Colon (tissue), 2 donors: ENCODE results near the gene ZSWIM3.
"Not testable (repeated sequence)": the region's sequence is repeated elsewhere in the genome, so short reads cannot be mapped to it uniquely, and the experiment has no call there.

ENCODE experiments used
- FAIRE-seq: peaks from 2 replicates; lab custom pipeline; 2012; peaks lifted over from hg19 to GRCh38; lab: Jason Lieb, UNC
- donor health status: control.
- donor health status: control.

Gene ZSWIM3

DNA sequence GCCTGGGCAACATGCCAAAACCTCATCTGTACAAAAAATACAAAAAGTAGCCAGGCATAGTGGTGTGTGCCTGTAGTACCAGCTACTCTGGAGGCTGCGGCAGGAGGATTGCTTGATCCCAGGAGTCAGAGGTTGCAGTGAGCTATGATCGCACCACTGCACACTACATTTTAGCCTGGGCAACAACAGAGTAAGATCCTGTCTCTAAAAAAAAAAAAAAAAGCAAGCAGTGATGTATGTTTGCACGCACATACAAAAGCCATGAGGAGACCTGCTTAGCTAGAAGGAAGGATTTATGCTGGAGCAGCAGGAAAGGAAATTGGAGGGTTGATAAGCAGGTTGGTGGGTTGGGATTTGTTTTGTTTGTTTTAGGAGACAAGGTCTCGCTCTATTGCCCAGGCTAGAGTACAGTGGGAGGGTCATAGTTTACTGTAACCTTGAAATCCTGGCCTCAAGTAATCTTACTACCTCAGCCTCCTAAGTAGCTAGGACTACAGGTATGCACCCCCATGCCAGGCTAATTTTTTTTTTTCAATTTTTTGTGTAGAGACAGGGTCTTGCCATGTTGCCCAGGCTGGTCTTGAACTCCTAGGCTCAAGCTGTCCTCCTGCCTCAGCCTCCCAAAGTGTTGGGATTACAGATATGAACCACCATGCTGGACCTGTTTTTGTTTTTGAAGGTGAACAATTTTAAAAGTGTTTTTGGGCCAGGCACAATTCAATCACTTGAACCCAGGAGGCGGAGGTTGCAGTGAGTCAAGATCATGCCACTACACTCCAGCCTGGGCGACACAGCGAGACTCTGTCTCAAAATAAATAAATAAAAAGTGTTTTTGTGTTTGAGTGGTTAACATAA, 4.0 kb downstream of the ZSWIM3 start:
- FAIRE-seq: no peak

- no peak for FAIRE-seq
Measured at GRCh38 chr20:45863543-45864470, 6.4 kb downstream of the ZSWIM3 start.

DNA sequence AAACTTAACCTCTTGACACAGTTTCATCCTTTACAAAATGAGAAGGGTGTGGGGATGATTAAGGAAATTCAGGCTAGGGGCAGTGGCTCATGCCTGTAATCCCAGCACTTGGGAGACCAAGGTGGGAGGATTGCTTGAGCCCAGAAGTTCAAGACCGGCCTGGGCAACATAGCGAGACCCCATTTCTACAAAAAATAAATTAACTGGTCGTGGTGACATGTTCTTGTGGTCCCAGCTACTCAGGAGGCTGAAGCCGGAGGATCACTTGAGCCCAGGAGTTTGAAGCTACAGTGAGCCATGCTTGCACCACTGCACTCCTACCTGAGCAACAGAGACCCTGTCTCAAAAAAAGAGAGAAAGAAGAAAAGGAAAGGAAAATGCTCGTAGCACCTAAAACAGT, 9.0 kb downstream of the ZSWIM3 start:
- no peak for FAIRE-seq

DNA sequence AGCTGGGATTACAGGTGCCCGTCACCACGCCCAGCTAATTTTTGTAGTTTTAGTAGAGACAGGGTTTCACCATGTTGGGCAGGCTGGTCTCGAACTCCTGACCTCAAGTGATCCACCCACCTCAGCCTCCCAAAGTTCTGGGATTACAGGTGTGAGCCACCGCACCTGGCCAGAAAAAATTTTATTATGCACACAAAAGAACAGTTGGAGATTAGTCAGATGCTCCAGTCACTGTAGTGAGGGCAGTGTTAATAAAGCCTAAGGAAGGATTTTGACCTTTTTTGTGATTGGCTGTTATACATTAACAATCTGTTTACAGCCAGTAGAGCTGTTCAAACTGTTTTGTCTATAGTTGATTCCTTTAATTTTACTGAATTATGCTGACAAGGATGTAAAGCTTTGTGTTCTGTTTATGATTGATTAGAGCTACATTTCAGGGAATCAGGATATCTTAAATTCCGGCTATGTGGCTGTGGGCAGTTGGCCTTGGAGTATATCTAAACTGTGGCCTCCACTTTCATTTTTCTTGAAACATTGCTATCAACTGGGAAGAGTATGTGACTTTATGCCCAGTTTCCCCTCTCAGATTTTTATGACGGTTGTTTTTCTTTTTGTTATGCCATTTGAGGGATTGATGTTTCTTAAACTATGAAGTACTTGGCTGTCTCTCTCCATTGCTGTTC, 9.9 kb downstream of the ZSWIM3 start:
- no peak for FAIRE-seq

- no peak for FAIRE-seq
Measured at GRCh38 chr20:45867819-45868176, 10.4 kb downstream of the ZSWIM3 start.

DNA sequence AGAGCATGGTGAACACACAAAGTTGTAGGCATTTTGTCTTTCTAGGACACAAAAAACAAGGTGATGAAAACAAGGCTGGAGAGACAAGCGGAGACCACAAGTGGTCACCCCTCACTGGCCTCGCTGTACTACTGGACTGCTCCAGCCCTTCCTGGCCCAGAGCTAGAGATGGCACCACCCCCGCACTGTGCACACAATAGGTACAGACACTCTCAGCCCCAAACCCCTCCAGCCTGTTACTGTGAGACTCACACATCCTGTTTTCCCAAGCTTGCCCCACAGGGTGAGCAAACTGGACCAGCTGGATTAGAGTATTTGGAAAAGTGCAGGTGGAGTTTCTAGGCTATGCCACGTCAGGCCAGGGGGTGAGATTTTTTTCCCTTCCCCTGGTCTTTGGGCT, 15.2 kb downstream of the ZSWIM3 start:
- no peak for FAIRE-seq

DNA sequence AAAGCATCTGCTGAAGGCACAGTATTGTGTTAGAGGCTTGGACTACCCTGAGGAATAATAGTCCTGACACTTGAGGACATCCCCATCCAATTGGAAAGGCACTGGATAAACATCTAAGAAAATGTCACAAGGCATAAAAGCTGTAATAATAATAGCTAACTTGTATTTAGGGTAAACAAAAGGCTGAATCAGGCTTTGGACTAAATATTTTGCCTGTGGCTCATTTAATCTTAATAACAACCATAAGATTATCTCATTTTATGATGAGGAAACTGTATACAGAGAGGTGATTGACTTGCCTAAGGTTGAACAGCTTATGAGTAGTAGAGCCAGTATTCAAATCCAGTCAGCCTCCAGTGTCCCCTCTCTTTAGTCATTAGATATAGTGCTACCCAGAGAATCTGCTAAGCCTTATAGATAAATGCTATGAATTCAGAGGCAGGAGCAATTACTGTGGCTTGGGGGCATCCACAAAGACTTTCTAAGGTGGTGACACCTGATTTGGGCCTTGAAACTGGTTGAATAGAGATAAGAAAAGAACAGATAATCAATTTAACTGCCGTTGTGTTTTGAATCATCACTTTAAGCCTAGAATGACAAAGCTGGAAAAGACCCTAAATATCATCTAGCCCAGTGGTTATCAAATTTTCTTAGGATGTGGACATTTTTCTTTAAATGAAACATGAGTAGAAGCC, 16.1 kb downstream of the ZSWIM3 start:
- no peak for FAIRE-seq

GRCh38 chr20:45874104-45874481, 16.7 kb downstream of the ZSWIM3 start:
- FAIRE-seq: not testable (repeated sequence)

DNA sequence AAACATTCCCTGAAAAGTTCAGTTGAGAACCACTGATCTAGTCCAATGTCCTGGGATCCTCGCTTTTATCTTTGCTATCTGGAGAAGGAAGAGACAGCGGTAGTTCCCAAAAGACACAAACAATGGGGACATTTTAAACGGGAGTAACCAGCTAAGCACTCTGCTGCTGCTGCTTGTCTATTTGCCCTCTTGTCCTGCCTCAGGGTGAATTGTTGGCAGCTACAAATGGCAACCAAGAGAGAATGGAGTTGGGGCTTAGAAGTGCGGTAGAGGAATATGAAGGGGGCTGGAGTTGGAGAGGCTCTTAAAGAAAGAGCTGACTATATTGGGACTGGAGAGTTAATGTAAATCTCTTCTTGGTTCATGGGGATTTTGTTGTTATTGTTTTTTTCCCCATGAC, 17.2 kb downstream of the ZSWIM3 start:
- no peak for FAIRE-seq

DNA sequence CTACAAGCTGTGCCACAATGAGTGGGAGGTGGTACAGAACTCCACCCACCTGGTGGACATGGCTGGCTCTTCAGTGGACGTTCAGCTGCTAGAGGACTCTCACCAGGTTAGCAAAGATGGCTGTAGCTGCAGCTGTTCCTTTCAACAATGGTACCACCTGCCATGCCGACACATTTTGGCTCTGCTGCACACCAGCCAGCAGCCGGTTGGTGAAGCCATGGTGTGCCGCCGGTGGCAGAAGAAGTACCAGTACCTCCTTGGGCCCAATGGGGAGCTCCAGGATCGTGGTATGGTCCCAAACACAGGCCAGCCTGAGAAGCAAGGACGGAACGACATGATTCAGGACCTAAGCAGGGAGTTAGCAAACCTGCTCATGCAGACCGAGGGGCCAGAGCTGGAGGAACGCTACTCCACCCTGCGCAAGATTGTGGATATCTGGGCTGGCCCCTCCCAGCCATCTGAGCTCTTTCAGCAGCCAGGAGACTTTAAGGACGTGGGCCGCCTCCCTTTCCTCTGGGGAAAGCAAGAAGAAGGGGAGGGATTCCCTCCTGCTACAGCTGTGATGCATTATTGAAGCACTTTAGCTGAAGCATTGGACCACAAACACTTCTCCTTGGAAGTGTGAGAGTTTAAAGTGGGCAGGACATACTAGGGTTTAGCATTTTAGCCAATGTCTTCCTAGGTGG, 20.8 kb downstream of the ZSWIM3 start:
- FAIRE-seq: no peak

DNA sequence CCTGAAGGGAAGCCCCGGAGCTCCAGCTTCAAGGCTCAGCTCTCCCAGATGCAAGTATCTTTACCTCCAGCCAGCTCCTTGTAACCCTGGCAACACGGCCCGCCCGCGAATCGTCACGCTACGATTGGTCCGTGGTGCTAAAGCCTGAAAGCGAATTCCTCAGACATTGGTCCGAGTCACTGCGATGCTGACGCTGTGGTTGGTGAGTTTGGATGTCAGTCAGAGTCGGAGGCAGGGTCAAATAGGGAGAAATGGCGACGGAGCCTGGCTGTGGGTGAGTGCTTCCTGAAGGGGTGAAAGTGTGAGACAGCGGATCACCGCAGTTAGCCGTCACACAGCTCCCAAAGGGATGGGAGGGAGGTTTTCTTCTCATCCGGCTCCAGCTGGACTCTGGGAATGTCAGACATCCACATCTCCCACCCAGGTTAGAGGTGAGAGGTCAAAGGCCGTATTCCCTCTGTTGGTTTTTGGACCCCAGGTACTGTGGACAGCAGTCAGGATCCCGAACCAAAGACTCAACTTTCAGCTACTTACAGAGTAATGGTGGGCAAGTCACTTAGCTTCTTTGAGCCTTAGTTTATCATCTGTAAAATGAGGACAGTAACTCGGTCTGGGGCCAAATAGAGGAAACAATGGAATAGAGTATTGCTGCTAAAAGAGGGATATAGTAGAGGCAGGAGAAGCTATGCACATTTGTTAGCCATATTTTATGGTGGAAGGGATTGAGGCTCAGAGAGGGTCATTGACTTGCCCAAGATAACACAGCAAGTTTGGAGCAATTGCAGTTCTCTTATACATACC, 23.8 kb downstream of the ZSWIM3 start, which contains the start of gene ZSWIM1:
Gene ZSWIM1, plus strand, starts transcription at position 240 of the 801 bp plus-strand sequence. CDS start 1,366 bp downstream, outside the sequence.
- no peak for FAIRE-seq

GRCh38 chr20:45882469-45883099, 25.2 kb downstream of the ZSWIM3 start:
- FAIRE-seq: no peak

DNA sequence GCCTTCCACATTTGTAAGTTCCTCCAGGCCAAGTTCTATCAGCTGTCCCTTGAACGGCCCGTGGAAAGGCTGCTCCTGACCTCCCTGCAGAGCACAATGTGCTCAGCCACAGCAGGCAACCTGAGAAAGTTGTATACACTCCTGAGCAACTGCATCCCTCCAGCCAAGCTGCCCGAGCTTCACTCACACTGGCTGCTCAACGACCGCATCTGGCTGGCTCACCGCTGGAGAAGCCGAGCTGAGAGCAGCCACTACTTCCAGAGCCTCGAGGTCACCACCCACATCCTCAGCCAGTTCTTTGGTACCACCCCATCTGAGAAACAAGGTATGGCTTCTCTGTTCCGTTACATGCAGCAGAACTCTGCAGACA, 25.7 kb downstream of the ZSWIM3 start:
- FAIRE-seq: no peak

- no peak for FAIRE-seq
Measured at GRCh38 chr20:45886590-45887345, 29.4 kb downstream of the ZSWIM3 start.

- no peak for FAIRE-seq
Measured at GRCh38 chr20:45887346-45887715, 29.9 kb downstream of the ZSWIM3 start, which contains the start of gene SPATA25. TSS of gene SPATA25 (minus strand) at chr20:45887622. CDS start at chr20:45887590, 32 bp downstream.

DNA sequence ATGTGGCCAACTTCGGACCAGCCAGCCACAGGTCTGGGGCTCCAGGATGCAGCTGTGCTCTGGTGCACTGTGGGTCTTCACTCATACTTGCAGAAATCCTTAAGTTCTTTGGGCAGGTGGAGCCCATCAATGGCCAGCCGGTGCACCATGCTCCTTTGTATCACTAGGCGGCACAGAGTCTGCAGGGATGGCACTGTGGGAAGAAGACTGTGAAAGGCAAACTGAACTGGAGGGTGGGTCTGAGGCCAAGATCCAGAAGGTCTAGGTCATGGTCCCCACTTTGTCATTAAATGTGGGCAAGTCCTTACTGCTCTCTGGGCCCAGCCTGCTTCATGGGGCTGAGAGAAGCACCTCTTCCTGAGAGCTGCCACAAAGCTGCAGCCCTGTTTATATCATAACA, 31.3 kb downstream of the ZSWIM3 start:
- FAIRE-seq: no peak

GRCh38 chr20:45890077-45890984, 32.9 kb downstream of the ZSWIM3 start:
- FAIRE-seq: no peak
